Ovary (tissue), 3 donors: ENCODE data around the gene SIX5.
"Not testable (repeated sequence)": the region's sequence is repeated elsewhere in the genome, so short reads cannot be mapped to it uniquely, and the experiment has no call there.

Experiments used
- CTCF ChIP-seq, 3 donors: fragments of 450-650 bp in 2 of 3; fragments of 200-600 bp in 1 of 3; IDR thresholded peaks; one replicate each; pipeline versions ENCODE4 v1.5.1 to v1.8.0; 2016 to 2022; ENCODE audit warnings: antibody characterized with exemption in 3 of 3, mild to moderate bottlenecking in 1 of 3
- EP300 ChIP-seq: sonication (generic); formaldehyde crosslinking; IDR thresholded peaks from one replicate; pipeline ENCODE4 v1.6.1; 2017; ENCODE audit warnings: antibody characterized with exemption
- POLR2A ChIP-seq: fragments of 450-650 bp; IDR thresholded peaks from one replicate; pipeline ENCODE4 v1.6.1; 2017; ENCODE audit warnings: antibody characterized with exemption, mild to moderate bottlenecking, moderate library complexity
- donor health status: DM: no; HTN: no; CAD: no.

GRCh38 chr19:45720065-45720464 is 49.0 kb downstream of the SIX5 start:
- not testable (repeated sequence) for TF ChIP-seq POLR2A; CTCF (IDR thresholded peaks at IDR 0.05); EP300
